Spleen (tissue), 11 donors: Measurements from ENCODE around the gene CEP41. TPM values are rescaled to one million over a fixed set of nuclear protein-coding genes. Genes with fewer than 3 reads are reported as not detected.

Source experiments
- DNase-seq: peaks from one replicate; pipeline ENCODE4 v3.0.0-alpha.2; 2020
- H3K27ac ChIP-seq, 8 donors: fragments of 200-600 bp; sonication (generic) in 7 of 8; 1 replicate in 4 of 8; 2 replicates in 4 of 8; pipeline versions ENCODE4 v1.5.0 to v1.8.0; 2016 to 2021; ENCODE audit warnings: inconsistent platforms in 4 of 8, mild to moderate bottlenecking in 4 of 8, moderate library complexity in 1 of 8
- H3K27me3 ChIP-seq, 7 donors: fragments of 200-600 bp; sonication (generic) in 6 of 7; replicated peaks in 1 of 7; 1 replicate in 4 of 7; 2 replicates in 3 of 7; pipeline versions ENCODE4 v1.5.0 to v1.8.0; 2016 to 2021; ENCODE audit warnings: inconsistent platforms in 3 of 7, mild to moderate bottlenecking in 1 of 7
- H3K36me3 ChIP-seq, 6 donors: fragments of 200-600 bp; sonication (generic) in 5 of 6; 1 replicate in 4 of 6; 2 replicates in 2 of 6; pipeline versions ENCODE4 v1.5.0 to v1.8.0; 2016 to 2021; ENCODE audit warnings: inconsistent platforms in 2 of 6
- H3K4me1 ChIP-seq, 6 donors: fragments of 200-600 bp; sonication (generic) in 5 of 6; 1 replicate in 3 of 6; 2 replicates in 3 of 6; pipeline versions ENCODE4 v1.5.0 to v1.8.0; 2016 to 2021; ENCODE audit warnings: inconsistent platforms in 3 of 6
- H3K4me3 ChIP-seq, 8 donors: fragments of 200-600 bp; sonication (generic) in 7 of 8; 1 replicate in 4 of 8; 2 replicates in 4 of 8; pipeline versions ENCODE4 v1.5.0 to v1.8.0; 2016 to 2021; ENCODE audit warnings: inconsistent platforms in 4 of 8, mild to moderate bottlenecking in 4 of 8, moderate library complexity in 2 of 8
- H3K9me3 ChIP-seq, 8 donors: fragments of 200-600 bp; sonication (generic) in 7 of 8; 1 replicate in 4 of 8; 2 replicates in 4 of 8; pipeline versions ENCODE4 v1.5.0 to v1.8.0; 2016 to 2021; ENCODE audit warnings: inconsistent platforms in 4 of 8
- POLR2A ChIP-seq, 3 donors: fragments of 450-650 bp; IDR thresholded peaks; one replicate each; pipeline ENCODE4 v1.5.1; 2017; ENCODE audit warnings: antibody characterized with exemption in 3 of 3, mild to moderate bottlenecking in 1 of 3
- POLR2AphosphoS5 ChIP-seq, 3 donors: sonication (generic); formaldehyde crosslinking; IDR thresholded peaks; one replicate each; pipeline ENCODE4 v1.5.1; 2017; ENCODE audit warnings: antibody characterized with exemption in 3 of 3
- WGBS, 5 donors: extraction: QIAGEN DNeasy Blood & Tissue Kit in 3 of 5; methylation state at CpG; one replicate each; pipeline versions ENCODE4 v1.1.5 to v1.1.7; 2013 to 2018; 5-methylcytosine and 5-hydroxymethylcytosine counted together
- intact Hi-C: fragments of 100-400 bp; cut with DNase I; formaldehyde crosslinking; loops from one replicate; pipeline ENCODE4 v1.15.0; 2023; ENCODE audit warnings: low total_unique reads
- polyA plus RNA-seq, 3 donors: library from polyadenylated mRNA; stranded (reverse); fragments of 200-250 nt; gene quantifications; one replicate each; pipeline ENCODE4 v1.2.1, GENCODE V29; 2013
- total RNA-seq, 7 donors: library from RNA; depleted of rRNA in 3 of 7; stranded (reverse); fragments of >200 nt in 3 of 7; fragmentation: NEBNext Ultra II Directional in 4 of 7; extraction: Animal tissue kit (Norgen Biotek cat#: 25700) in 4 of 7; gene quantifications; one replicate each; pipeline versions ENCODE4 v1.1.0 to v1.2.1, GENCODE V29; 2016 to 2021
- TF ChIP-seq, protein P1 (sequence below), 11 experiments: fragments of 200-600 bp in 7 of 11; fragments of 450-650 bp in 4 of 11; sonication (generic) in 4 of 11; IDR thresholded peaks in 8 of 11; conservative IDR thresholded peaks in 3 of 11; 1 replicate in 7 of 11; 2 replicates in 4 of 11; pipeline versions ENCODE4 v1.4.0 to v1.8.0; 2016 to 2021; ENCODE audit warnings: antibody characterized with exemption in 11 of 11, inconsistent platforms in 4 of 11, mild to moderate bottlenecking in 1 of 11
- donor health status: healthy with polysubstance abuse.
- donor health status: DM: no; HTN: no; CAD: no; lungs with moderate emphysema.
- donor health status: DM: no; HTN: no; CAD: no.
- donor health status: Bipolar disorder and iron deficiency.
- donor health status: healthy.
- donor health status: DM: no; HTN: no; CAD: no.
- donor health status: DM: yes; HTN: yes; CAD: no.

The CEP41 gene
- total and polyA plus RNA-seq, 10 donors: 2.3 to 19.3 (median 12.5) TPM

DNA sequence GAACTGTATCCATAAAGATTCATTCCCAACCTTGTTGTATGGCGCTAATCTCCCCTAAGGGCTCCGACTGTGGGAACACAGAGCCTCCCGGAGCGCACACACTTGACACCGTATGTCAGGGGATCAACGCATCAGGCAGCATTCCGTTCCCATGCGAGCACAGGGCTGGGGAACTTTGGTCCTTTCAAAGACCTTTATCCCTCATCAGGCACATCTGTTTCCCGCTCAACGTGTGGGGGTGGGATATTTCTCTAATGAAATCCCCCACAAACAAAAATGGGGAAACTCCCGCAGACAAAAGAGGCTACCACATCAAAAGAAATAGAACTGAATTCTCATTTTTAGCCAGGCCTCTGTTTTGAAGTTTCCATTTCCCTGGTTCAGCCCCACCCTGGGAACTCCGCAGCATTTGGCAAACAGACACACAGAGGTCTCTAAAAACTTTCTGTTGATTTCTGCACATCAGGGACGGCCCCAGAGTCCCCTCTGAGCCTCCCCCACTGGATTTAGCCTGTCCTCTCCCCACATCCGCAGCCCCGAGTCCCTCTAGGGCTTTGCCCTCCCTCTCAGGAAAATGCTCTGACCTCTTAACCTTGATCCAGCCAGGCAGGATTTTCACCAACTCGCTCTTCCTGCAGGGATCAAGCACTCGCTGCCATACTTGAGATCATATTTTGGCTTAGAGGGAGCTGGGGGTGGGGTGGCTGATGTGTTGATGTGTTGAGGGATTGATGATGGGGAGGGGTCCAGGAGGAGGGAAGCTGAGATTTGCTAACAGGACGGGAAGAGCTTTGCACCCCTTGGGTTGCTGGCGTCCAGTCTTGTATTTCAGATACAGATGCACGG lies 89.6 kb downstream of the CEP41 start:
- TF ChIP-seq POLR2AphosphoS5 (IDR thresholded peaks at IDR 0.05) (peak in 2 of 3 donors; percentile 69 to 71), POLR2A (IDR thresholded peaks at IDR 0.05) (no peak)
- Histone ChIP-seq H3K4me3 (no peak overlapping the region), H3K27me3 (no peaks in the 10 kb centered on the region), H3K9me3 (no peaks in the 10 kb centered on the region), H3K36me3 (no peaks in the 10 kb centered on the region), H3K4me1 (peaks cover 5 to 36% (median 19%) of the 10 kb centered on the region in 6 donors), H3K27ac (peak overlapping the region in 7 of 8 donors; percentile 36 to 74 (median 69))
- intact Hi-C loops: no loop called here
- 39 to 64% (median 60%) methylated on average over 20 of the region's 20 CpGs for WGBS, 5 donors
- peak; percentile 80 for DNase-seq

DNA sequence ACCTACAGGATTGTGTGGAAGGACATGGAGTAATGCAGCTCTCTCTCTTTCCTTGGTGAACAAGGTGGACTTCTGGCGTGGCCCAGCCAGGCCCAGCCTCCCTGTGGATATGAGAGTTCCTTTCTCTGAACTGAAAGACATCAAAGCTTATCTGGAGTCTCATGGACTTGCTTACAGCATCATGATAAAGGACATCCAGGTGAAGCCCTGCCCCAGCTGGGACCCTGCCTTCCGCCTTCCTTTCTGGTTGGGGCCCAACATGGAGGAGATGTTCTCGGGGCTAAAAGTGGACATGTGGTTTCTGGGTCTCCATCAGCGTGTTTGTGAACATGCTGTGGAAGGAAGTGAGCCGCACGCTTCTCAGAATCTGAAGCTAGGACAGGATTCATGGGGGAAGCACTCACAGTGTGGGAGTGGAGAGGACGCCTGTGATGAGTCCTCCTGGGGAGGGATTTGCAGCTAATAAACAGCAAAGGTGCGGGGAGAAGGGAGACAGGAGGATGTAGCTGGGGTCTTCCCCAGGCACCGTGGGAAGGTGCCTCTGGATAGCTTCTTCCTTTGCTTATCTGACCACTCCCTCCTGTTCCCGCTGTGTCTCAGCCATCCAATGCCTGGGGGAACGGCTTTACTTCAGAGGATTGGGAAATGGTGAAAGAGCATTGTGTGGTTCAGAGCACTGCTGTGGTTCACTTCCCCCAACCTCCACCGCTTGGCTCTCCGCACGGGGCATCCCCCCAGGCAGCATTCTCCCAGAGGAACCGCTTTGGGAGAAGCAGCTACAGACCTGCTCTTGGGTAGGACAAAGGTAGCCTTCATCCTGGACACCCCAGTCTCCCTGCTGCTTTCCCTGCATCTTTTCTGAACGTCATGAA lies 90.7 kb downstream of the CEP41 start:
- H3K9me3 ChIP-seq: no peaks in the 10 kb centered on the region
- no peak for DNase-seq
- no peak overlapping the region for H3K4me3 ChIP-seq
- H3K27ac ChIP-seq: peak overlapping the region in 7 of 8 donors; percentile 33 to 74 (median 69)
- 55 to 73% (median 57%) methylated on average over 16 of the region's 16 CpGs for WGBS, 5 donors
- intact Hi-C loops: no loop called here
- no peak for TF ChIP-seq POLR2AphosphoS5 (IDR thresholded peaks at IDR 0.05)
- TF ChIP-seq, protein P1, sequence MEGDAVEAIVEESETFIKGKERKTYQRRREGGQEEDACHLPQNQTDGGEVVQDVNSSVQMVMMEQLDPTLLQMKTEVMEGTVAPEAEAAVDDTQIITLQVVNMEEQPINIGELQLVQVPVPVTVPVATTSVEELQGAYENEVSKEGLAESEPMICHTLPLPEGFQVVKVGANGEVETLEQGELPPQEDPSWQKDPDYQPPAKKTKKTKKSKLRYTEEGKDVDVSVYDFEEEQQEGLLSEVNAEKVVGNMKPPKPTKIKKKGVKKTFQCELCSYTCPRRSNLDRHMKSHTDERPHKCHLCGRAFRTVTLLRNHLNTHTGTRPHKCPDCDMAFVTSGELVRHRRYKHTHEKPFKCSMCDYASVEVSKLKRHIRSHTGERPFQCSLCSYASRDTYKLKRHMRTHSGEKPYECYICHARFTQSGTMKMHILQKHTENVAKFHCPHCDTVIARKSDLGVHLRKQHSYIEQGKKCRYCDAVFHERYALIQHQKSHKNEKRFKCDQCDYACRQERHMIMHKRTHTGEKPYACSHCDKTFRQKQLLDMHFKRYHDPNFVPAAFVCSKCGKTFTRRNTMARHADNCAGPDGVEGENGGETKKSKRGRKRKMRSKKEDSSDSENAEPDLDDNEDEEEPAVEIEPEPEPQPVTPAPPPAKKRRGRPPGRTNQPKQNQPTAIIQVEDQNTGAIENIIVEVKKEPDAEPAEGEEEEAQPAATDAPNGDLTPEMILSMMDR (IDR thresholded peaks at IDR 0.05 in 8 of 11, conservative IDR thresholded peaks at IDR 0.05 in 3 of 11): no peak
- TF ChIP-seq POLR2A (IDR thresholded peaks at IDR 0.05): no peak
- H3K27me3 ChIP-seq: no peaks in the 10 kb centered on the region
- no peaks in the 10 kb centered on the region for H3K36me3 ChIP-seq
- peaks cover 5 to 33% (median 19%) of the 10 kb centered on the region in 6 donors for H3K4me1 ChIP-seq

DNA sequence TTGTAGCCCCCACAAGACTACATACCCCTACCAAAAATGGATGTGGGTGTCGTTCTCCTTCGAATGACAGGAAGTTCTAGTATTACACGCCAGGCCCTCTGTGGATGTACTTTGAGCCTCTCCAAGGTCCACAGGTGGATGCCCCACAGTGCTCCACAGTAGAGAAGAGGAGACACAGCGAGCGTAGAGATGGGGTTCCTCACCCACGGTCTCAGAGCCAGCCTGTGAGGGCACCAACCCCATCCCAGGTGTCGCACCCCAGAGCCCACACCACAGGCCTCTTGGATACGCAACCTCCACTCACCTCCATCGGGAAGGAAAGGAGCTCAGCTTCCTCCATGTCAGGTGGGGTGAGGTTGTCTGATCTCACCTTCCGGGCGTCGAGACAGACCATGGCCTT lies 93.9 kb downstream of the CEP41 start:
- no peaks in the 10 kb centered on the region for H3K36me3 ChIP-seq
- no peak overlapping the region for H3K4me3 ChIP-seq
- DNase-seq: no peak
- peaks cover 0 to 22% (median 15%) of the 10 kb centered on the region in 6 donors for H3K4me1 ChIP-seq
- 81 to 93% (median 86%) methylated on average over 8 to 12 of the region's 12 CpGs for WGBS, 5 donors
- intact Hi-C loops: no loop called here
- H3K9me3 ChIP-seq: peaks cover 0 to under 1% (median 0%) of the 10 kb centered on the region in 8 donors
- H3K27ac ChIP-seq: no peak overlapping the region
- no peak for TF ChIP-seq POLR2AphosphoS5 (IDR thresholded peaks at IDR 0.05)
- no peak for TF ChIP-seq POLR2A (IDR thresholded peaks at IDR 0.05)
- TF ChIP-seq, protein P1 (IDR thresholded peaks at IDR 0.05 in 8 of 11, conservative IDR thresholded peaks at IDR 0.05 in 3 of 11): no peak
- H3K27me3 ChIP-seq: no peaks in the 10 kb centered on the region

DNA sequence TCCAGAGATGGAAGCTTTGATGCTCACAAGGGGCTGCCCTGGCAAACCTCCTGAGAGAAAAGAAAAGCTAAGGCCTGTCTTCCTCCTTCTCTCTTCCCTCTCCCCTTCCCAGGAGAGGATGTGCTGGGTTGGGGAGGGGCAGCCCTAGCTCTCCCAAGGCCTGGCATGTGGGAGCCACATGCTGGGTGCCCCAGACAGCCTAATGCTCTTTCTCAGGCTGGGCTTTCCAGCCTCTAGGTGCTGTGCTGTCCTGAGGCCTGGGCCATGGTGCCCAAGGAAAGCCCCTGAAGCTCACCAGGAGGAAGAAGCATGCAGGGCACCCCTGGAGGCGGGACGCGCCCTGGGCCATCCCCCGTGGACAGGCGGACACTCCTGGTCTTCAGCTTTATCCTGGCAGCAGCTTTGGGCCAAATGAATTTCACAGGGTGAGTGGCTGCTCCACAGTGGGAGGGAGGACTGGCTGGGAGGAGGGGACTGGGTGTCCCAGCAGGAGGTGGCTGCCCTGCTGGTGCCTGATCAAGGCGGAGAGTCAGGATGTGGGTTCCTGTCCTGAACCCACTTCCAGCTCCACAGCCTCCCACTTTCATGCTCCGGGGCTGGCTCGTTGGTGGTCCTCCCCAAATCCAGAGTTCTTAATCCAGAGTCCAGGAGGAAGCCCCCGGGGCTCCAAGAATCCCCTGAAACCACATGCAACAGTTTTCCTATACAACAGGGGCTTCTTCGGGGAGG lies 94.5 kb downstream of the CEP41 start:
- intact Hi-C loops: no loop called here
- no peaks in the 10 kb centered on the region for H3K36me3 ChIP-seq
- H3K4me1 ChIP-seq: peaks cover 0 to 16% (median 12%) of the 10 kb centered on the region in 6 donors
- no peak overlapping the region for H3K4me3 ChIP-seq
- H3K27ac ChIP-seq: no peak overlapping the region
- no peak for DNase-seq
- TF ChIP-seq, protein P1 (IDR thresholded peaks at IDR 0.05 in 8 of 11, conservative IDR thresholded peaks at IDR 0.05 in 3 of 11): no peak
- no peak for TF ChIP-seq POLR2A (IDR thresholded peaks at IDR 0.05)
- TF ChIP-seq POLR2AphosphoS5 (IDR thresholded peaks at IDR 0.05): no peak
- 85 to 90% (median 85%) methylated on average over 5 to 10 of the region's 10 CpGs for WGBS, 5 donors
- H3K9me3 ChIP-seq: peaks cover 0 to 5% (median 0%) of the 10 kb centered on the region in 8 donors
- H3K27me3 ChIP-seq: no peaks in the 10 kb centered on the region
